Right cardiac atrium (tissue), 5 donors: Measurements from ENCODE around the gene FSD1L. TPM values are rescaled to one million over a fixed set of nuclear protein-coding genes. Genes with fewer than 3 reads are reported as not detected.

Experiments used
- ATAC-seq, 2 donors: fragments of 200-7000 bp; cut with Tn5 transposase; one replicate each; pipeline versions ENCODE4 v1.8.0 to v1.9.1; 2020; ENCODE audit warnings: moderate library complexity in 2 of 2, mild to moderate bottlenecking in 1 of 2
- DNase-seq, 3 donors: peaks; one replicate each; pipeline ENCODE4 v3.0.0-alpha.2; 2020
- H3K27ac ChIP-seq: one replicate; pipeline ENCODE4 v1.5.1; 2013; ENCODE audit warnings: mild to moderate bottlenecking, low read length, control low read depth, moderate library complexity
- H3K27me3 ChIP-seq: one replicate; pipeline ENCODE4 v1.6.1; 2013; ENCODE audit not compliant: control insufficient read depth, insufficient read depth
- H3K4me1 ChIP-seq: one replicate; pipeline ENCODE4 v1.6.1; 2013; ENCODE audit warnings: low read length; ENCODE audit not compliant: control insufficient read depth, insufficient read depth
- H3K4me3 ChIP-seq: one replicate; pipeline ENCODE4 v1.5.1; 2013; ENCODE audit warnings: low read length, control low read depth
- H3K9me3 ChIP-seq: one replicate; pipeline ENCODE4 v1.6.1; 2013; ENCODE audit warnings: low read length; ENCODE audit not compliant: control insufficient read depth
- WGBS: extraction: QIAGEN DNeasy Blood & Tissue Kit; methylation state at CpG from one replicate; pipeline ENCODE4 v1.1.7; 2013; 5-methylcytosine and 5-hydroxymethylcytosine counted together
- intact Hi-C, 4 donors: fragments of 100-400 bp; cut with DNase I; formaldehyde crosslinking; loops; one replicate each; pipeline versions ENCODE4 v1.11.0 to v1.14.0; 2022 to 2023
- long read RNA-seq, 4 donors: library from polyadenylated mRNA; unstranded; transcript quantifications; one replicate each; pipeline ENCODE4 v2.0.0, GENCODE V29; 2020 to 2021
- polyA plus RNA-seq: library from polyadenylated mRNA; stranded (reverse); fragments of 200-250 nt; gene quantifications from one replicate; pipeline ENCODE4 v1.2.3, GENCODE V29; 2013
- total RNA-seq, 4 donors: library from RNA; stranded (reverse); fragmentation: NEBNext Ultra II Directional; extraction: Animal tissue kit (Norgen Biotek cat#: 25700); gene quantifications; one replicate each; pipeline ENCODE4 v1.2.1, GENCODE V29; 2021
- donor health status: healthy with polysubstance abuse.
- donor health status: DM: no; HTN: yes; CAD: no.
- donor health status: DM: no; HTN: no; CAD: no.
- donor health status: DM: no; HTN: yes; CAD: no; lungs with severe emphysema.
- donor health status: DM: yes; HTN: yes; CAD: no.

FSD1L gene
- total RNA-seq (1 to 10 TPM; 2.9 to 5.3 (median 3.8) TPM), polyA plus RNA-seq (1.0 TPM)
- long read RNA-seq, donor 1, partial matches to known transcripts = 0 of 2 reads
- long read RNA-seq, donor 1, other reads (novel, unspliced or antisense) = 2 of 2 reads
- long read RNA-seq, donor 2, partial matches to known transcripts = 1 of 1 reads
- long read RNA-seq, donor 2, other reads (novel, unspliced or antisense) = 0 of 1 reads
- long read RNA-seq, donor 3, partial matches to known transcripts = 1 of 2 reads
- long read RNA-seq, donor 3, other reads (novel, unspliced or antisense) = 1 of 2 reads
- long read RNA-seq, donor 4, partial matches to known transcripts = 0 of 2 reads
- long read RNA-seq, donor 4, other reads (novel, unspliced or antisense) = 2 of 2 reads

- H3K4me3 ChIP-seq = peak within 1 kb of the TSS; percentile 89
- H3K4me1 ChIP-seq = no peaks in the 10 kb centered on the region
- H3K27me3 ChIP-seq = no peaks in the 10 kb centered on the region
- intact Hi-C loops = no loop called here
- ATAC-seq (peak; percentile 98 to 99), DNase-seq (peak; percentile 95 to 98 (median 97))
- WGBS = under 1% methylated on average over 87 of the region's 87 CpGs
- peak within 1 kb of the TSS; percentile 10 for H3K27ac ChIP-seq
- no peaks in the 10 kb centered on the region for H3K9me3 ChIP-seq
These were observed at the start of gene FSD1L for GRCh38 chr9:105447814-105448812. FSD1L (plus strand) TSS chr9:105448034; CDS start chr9:105448221, 187 bp downstream.

- Histone ChIP-seq H3K9me3 (no peaks in the 10 kb centered on the region), H3K27ac (no peak overlapping the region), H3K4me1 (no peaks in the 10 kb centered on the region), H3K27me3 (no peaks in the 10 kb centered on the region), H3K4me3 (no peak overlapping the region)
- intact Hi-C loops = loop anchor here in 1 of 4 donors (10.0 kb wide), 1 partner anchor 54 kb away; no protein-coding TSS in a partner anchor
- DNase-seq = no peak
- ATAC-seq = no peak
- 88% methylated on average over 2 of the region's 2 CpGs for WGBS
These were observed 48.7 kb upstream of the FSD1L start for GRCh38 chr9:105399117-105399516.

- intact Hi-C loops = loop anchor here in 1 of 4 donors (10.0 kb wide), 1 partner anchor 237 kb away; no protein-coding TSS in a partner anchor
- ATAC-seq = no peak
- no peak for DNase-seq
- no peaks in the 10 kb centered on the region for H3K4me1 ChIP-seq
- H3K27ac ChIP-seq = no peak overlapping the region
- no peaks in the 10 kb centered on the region for H3K27me3 ChIP-seq
- H3K4me3 ChIP-seq = no peak overlapping the region
- WGBS = 27% methylated on average over 3 of the region's 3 CpGs
- H3K9me3 ChIP-seq = no peaks in the 10 kb centered on the region
These were observed 46.2 kb upstream of the FSD1L start for GRCh38 chr9:105401651-105402050.

- intact Hi-C loops = loop anchor here in 1 of 4 donors (10.0 kb wide), 1 partner anchor 239 kb away; no protein-coding TSS in a partner anchor
- H3K27ac ChIP-seq = no peak overlapping the region
- ATAC-seq (no peak), DNase-seq (no peak)
- H3K9me3 ChIP-seq = no peaks in the 10 kb centered on the region
- no peak overlapping the region for H3K4me3 ChIP-seq
- 84% methylated on average over 6 of the region's 6 CpGs for WGBS
- no peaks in the 10 kb centered on the region for H3K27me3 ChIP-seq
- no peaks in the 10 kb centered on the region for H3K4me1 ChIP-seq
These were observed 44.1 kb upstream of the FSD1L start for GRCh38 chr9:105403552-105404248.

GRCh38 chr9:105405514-105406131 is 42.2 kb upstream of the FSD1L start:
- Histone ChIP-seq H3K27ac (no peak overlapping the region), H3K9me3 (no peaks in the 10 kb centered on the region), H3K27me3 (no peaks in the 10 kb centered on the region), H3K4me1 (no peaks in the 10 kb centered on the region), H3K4me3 (no peak overlapping the region)
- WGBS = 43% methylated on average over 6 of the region's 6 CpGs
- DNase-seq (no peak), ATAC-seq (no peak)
- intact Hi-C loops = loop anchor here in 1 of 4 donors (10.0 kb wide), 1 partner anchor 241 kb away; no protein-coding TSS in a partner anchor

GRCh38 chr9:105406369-105406768 is 41.5 kb upstream of the FSD1L start:
- H3K27ac ChIP-seq = no peak overlapping the region
- ATAC-seq (no peak), DNase-seq (no peak)
- no peaks in the 10 kb centered on the region for H3K9me3 ChIP-seq
- intact Hi-C loops = loop anchor here in 1 of 4 donors (10.0 kb wide), 1 partner anchor 242 kb away; no protein-coding TSS in a partner anchor
- no peak overlapping the region for H3K4me3 ChIP-seq
- H3K27me3 ChIP-seq = no peaks in the 10 kb centered on the region
- H3K4me1 ChIP-seq = no peaks in the 10 kb centered on the region
- 96% methylated on average over 6 of the region's 6 CpGs for WGBS

- Histone ChIP-seq H3K27me3 (no peaks in the 10 kb centered on the region), H3K9me3 (no peaks in the 10 kb centered on the region), H3K4me1 (no peaks in the 10 kb centered on the region), H3K27ac (no peak overlapping the region), H3K4me3 (no peak overlapping the region)
- DNase-seq = no peak
- intact Hi-C loops = loop anchor here in 3 of 4 donors (5.0 to 10.0 kb wide), 3 partner anchors 259 to 549 kb away; no protein-coding TSS in a partner anchor
- no peak for ATAC-seq
- WGBS = 36% methylated on average over 2 of the region's 2 CpGs
These were observed 34.3 kb upstream of the FSD1L start for GRCh38 chr9:105413525-105413924.

- intact Hi-C loops = loop anchor here (5.0 to 10.0 kb wide), 4 partner anchors 258 to 550 kb away; no protein-coding TSS in a partner anchor
- H3K27ac ChIP-seq = no peak overlapping the region
- peak; percentile 77 to 82 for ATAC-seq
- WGBS = 5% methylated on average over 6 of the region's 6 CpGs
- no peaks in the 10 kb centered on the region for H3K4me1 ChIP-seq
- no peak overlapping the region for H3K4me3 ChIP-seq
- DNase-seq = peak in 2 of 3 donors; percentile 36 to 39
- H3K27me3 ChIP-seq = no peaks in the 10 kb centered on the region
- H3K9me3 ChIP-seq = no peaks in the 10 kb centered on the region
These were observed 32.7 kb upstream of the FSD1L start for GRCh38 chr9:105414947-105415661.

GRCh38 chr9:105415662-105415980 is 32.2 kb upstream of the FSD1L start:
- no peak overlapping the region for H3K27ac ChIP-seq
- DNase-seq = no peak
- 77% methylated on average over 8 of the region's 8 CpGs for WGBS

More at GRCh38 chr9:105415662-105415980, 32.2 kb upstream of the FSD1L start:
- no peaks in the 10 kb centered on the region for H3K4me1 ChIP-seq
- no peak for ATAC-seq
- intact Hi-C loops = loop anchor here (5.0 to 10.0 kb wide), 4 partner anchors 258 to 551 kb away; no protein-coding TSS in a partner anchor
- H3K4me3 ChIP-seq = no peak overlapping the region
- no peaks in the 10 kb centered on the region for H3K27me3 ChIP-seq
- no peaks in the 10 kb centered on the region for H3K9me3 ChIP-seq
